Neuronal stem cell (in vitro differentiated cells): Measurements from ENCODE around the gene PIGU.

ENCODE experiments used
- DNase-seq: peaks from one replicate; pipeline ENCODE4 v3.0.0-alpha.2; 2013; ENCODE audit warnings: low spot score
- H2AFZ ChIP-seq: one replicate; pipeline ENCODE4 v1.6.1; 2013; ENCODE audit warnings: mild to moderate bottlenecking, low read length, inconsistent platforms
- H2AK5ac ChIP-seq: 2 replicates; pipeline ENCODE4 v1.6.1; 2013; ENCODE audit warnings: low read depth, mild to moderate bottlenecking, inconsistent platforms, low read length, moderate library complexity, mixed read lengths
- H2BK120ac ChIP-seq: 2 replicates; pipeline ENCODE4 v1.6.1; 2013; ENCODE audit warnings: low read depth, mild to moderate bottlenecking, inconsistent platforms, low read length, moderate library complexity, mixed read lengths
- H2BK12ac ChIP-seq: one replicate; pipeline ENCODE4 v1.6.1; 2013; ENCODE audit warnings: low read length, inconsistent platforms
- H2BK15ac ChIP-seq: 2 replicates; pipeline ENCODE4 v1.6.1; 2013; ENCODE audit warnings: mild to moderate bottlenecking, low read length, inconsistent platforms, mixed read lengths
- H2BK5ac ChIP-seq: one replicate; pipeline ENCODE4 v1.6.1; 2013; ENCODE audit warnings: inconsistent platforms, mild to moderate bottlenecking, low read length, moderate library complexity
- H3K14ac ChIP-seq: one replicate; pipeline ENCODE4 v1.6.1; 2013; ENCODE audit warnings: low read length, inconsistent platforms
- H3K18ac ChIP-seq: 2 replicates; pipeline ENCODE4 v1.6.1; 2013; ENCODE audit warnings: low read length, inconsistent platforms
- H3K23ac ChIP-seq: 2 replicates; pipeline ENCODE4 v1.6.1; 2013; ENCODE audit warnings: low read depth, mild to moderate bottlenecking, mixed read lengths, low read length, inconsistent platforms; ENCODE audit not compliant: poor library complexity
- H3K27ac ChIP-seq: replicated peaks from 3 replicates; pipeline ENCODE4 v1.5.1; 2013; ENCODE audit warnings: low read length, inconsistent platforms
- H3K27me3 ChIP-seq, 3 experiments: 2 replicates each; pipeline ENCODE4 v1.6.1; 2013; ENCODE audit warnings: low read length in 3 of 3, mild to moderate bottlenecking in 2 of 3, inconsistent platforms in 1 of 3, low read depth in 1 of 3, mixed read lengths in 1 of 3, moderate library complexity in 1 of 3; ENCODE audit not compliant: control insufficient read depth in 3 of 3, insufficient read depth in 3 of 3
- H3K36me3 ChIP-seq, 2 donors: replicated peaks in 1 of 2; 2 replicates each; pipeline ENCODE4 v1.6.1; 2013; ENCODE audit warnings: low read length in 2 of 2; ENCODE audit not compliant: control insufficient read depth in 2 of 2, insufficient read depth in 2 of 2
- H3K4ac ChIP-seq: 2 replicates; pipeline ENCODE4 v1.6.1; 2013; ENCODE audit warnings: inconsistent platforms, mild to moderate bottlenecking, low read length, moderate library complexity
- H3K4me1 ChIP-seq, 2 donors: 1 replicate in 1 of 2; 2 replicates in 1 of 2; pipeline ENCODE4 v1.6.1; 2013; ENCODE audit warnings: low read length in 2 of 2, low read depth in 1 of 2; ENCODE audit not compliant: control insufficient read depth in 2 of 2, insufficient read depth in 1 of 2
- H3K4me2 ChIP-seq: one replicate; pipeline ENCODE4 v1.6.1; 2013; ENCODE audit warnings: mild to moderate bottlenecking, low read length, inconsistent platforms; ENCODE audit not compliant: insufficient read depth, poor library complexity, severe bottlenecking
- H3K4me3 ChIP-seq, 2 donors: 2 replicates each; pipeline ENCODE4 v1.5.1; 2013; ENCODE audit warnings: low read length in 2 of 2, mild to moderate bottlenecking in 2 of 2, inconsistent platforms in 1 of 2, moderate library complexity in 1 of 2
- H3K79me1 ChIP-seq: one replicate; pipeline ENCODE4 v1.6.1; 2013; ENCODE audit warnings: low read depth, mild to moderate bottlenecking, inconsistent platforms, low read length, moderate library complexity
- H3K9ac ChIP-seq: one replicate; pipeline ENCODE4 v1.6.1; 2013; ENCODE audit warnings: mild to moderate bottlenecking, low read depth, low read length, inconsistent platforms; ENCODE audit not compliant: poor library complexity
- H3K9me3 ChIP-seq, 2 donors: replicated peaks in 1 of 2; 2 replicates each; pipeline versions ENCODE3 to v1.6.1; 2013; ENCODE audit warnings: low read length in 2 of 2, mild to moderate bottlenecking in 2 of 2, inconsistent platforms in 1 of 2, low read depth in 1 of 2, mixed read lengths in 1 of 2, moderate library complexity in 1 of 2; ENCODE audit not compliant: control insufficient read depth in 2 of 2, insufficient read depth in 1 of 2
- H4K8ac ChIP-seq: one replicate; pipeline ENCODE4 v1.6.1; 2013; ENCODE audit warnings: low read depth, mild to moderate bottlenecking, inconsistent platforms, low read length, moderate library complexity
- H4K91ac ChIP-seq: one replicate; pipeline ENCODE4 v1.6.1; 2013; ENCODE audit warnings: low read length, low read depth, mild to moderate bottlenecking, inconsistent platforms; ENCODE audit not compliant: poor library complexity
- WGBS, 2 donors: extraction: QIAGEN DNeasy Blood & Tissue Kit; methylation state at CpG; one replicate each; pipeline ENCODE4 v1.1.7; 2013; ENCODE audit warnings: missing lambda C conversion rate in 2 of 2, mixed read lengths in 1 of 2; ENCODE audit not compliant: insufficient read length in 2 of 2, insufficient replicate concordance in 1 of 2; ENCODE audit errors: extremely low coverage in 2 of 2; 5-methylcytosine and 5-hydroxymethylcytosine counted together

Gene PIGU

GRCh38 chr20:34709044-34709830, 32.3 kb upstream of the PIGU start:
- Histone ChIP-seq H2AK5ac (no peak overlapping the region), H3K36me3 (peaks cover 7 to 18% of the 10 kb centered on the region in 2 donors), H3K4me3 (peak overlapping the region; percentile 77 to 84), H4K91ac (no peak overlapping the region), H2BK15ac (peak overlapping the region; percentile 66), H3K4ac (no peak overlapping the region), H2BK5ac (peak overlapping the region; percentile 62), H3K27ac (no peak overlapping the region), H3K18ac (peak overlapping the region; percentile 96), H3K79me1 (no peaks in the 10 kb centered on the region), H3K9ac (peak overlapping the region; percentile 82), H2BK120ac (peak overlapping the region; percentile 40), H3K9me3 (peaks cover 0 to 2% of the 10 kb centered on the region in 2 donors), H2AFZ (peak overlapping the region; percentile 100), H3K23ac (peak overlapping the region; percentile 82), H3K4me1 (peaks cover 6 to 7% of the 10 kb centered on the region in 2 donors), H3K4me2 (peak overlapping the region; percentile 87), H3K14ac (peak overlapping the region; percentile 50), H4K8ac (no peak overlapping the region), H2BK12ac (no peak overlapping the region), H3K27me3 (peaks cover 0 to 47% (median 6%) of the 10 kb centered on the region in 3 experiments)
- no CpG with 5 or more reads among the region's 64 CpGs for WGBS, 2 donors
- DNase-seq, result peak; percentile 73

DNA sequence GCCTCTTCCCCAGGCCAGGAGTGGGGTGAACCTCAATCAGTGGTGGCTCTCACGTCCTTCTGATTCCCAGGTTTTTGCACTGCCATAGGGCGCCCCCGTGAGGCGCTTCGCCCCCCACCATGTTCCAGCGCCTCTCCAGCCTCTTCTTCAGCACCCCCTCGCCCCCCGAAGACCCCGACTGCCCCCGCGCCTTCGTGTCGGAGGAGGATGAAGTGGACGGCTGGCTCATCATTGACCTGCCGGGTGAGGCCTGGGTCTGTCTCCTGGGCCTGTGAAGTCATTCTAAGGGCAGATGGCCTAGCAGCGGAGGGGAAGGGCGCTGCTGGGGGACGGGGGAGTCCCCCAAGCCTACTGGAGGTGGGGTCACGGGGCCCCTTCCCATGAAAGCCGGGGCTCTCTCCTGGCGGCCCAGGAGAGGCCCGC, 31.7 kb upstream of the PIGU start:
- Histone ChIP-seq H3K9ac (no peak overlapping the region), H2BK5ac (no peak overlapping the region), H3K23ac (peak overlapping the region; percentile 82), H3K4me1 (peaks cover 6 to 7% of the 10 kb centered on the region in 2 donors), H3K27ac (no peak overlapping the region), H2AK5ac (no peak overlapping the region), H3K79me1 (no peaks in the 10 kb centered on the region), H3K4me3 (peak overlapping the region; percentile 77 to 84), H3K27me3 (peaks cover 0 to 49% (median 6%) of the 10 kb centered on the region in 3 experiments), H2BK12ac (peak overlapping the region; percentile 35), H4K8ac (no peak overlapping the region), H3K4me2 (peak overlapping the region; percentile 87), H3K18ac (peak overlapping the region; percentile 77), H4K91ac (peak overlapping the region; percentile 34), H3K14ac (peak overlapping the region; percentile 50), H3K4ac (no peak overlapping the region), H2AFZ (peak overlapping the region; percentile 100), H3K36me3 (peaks cover 6 to 13% of the 10 kb centered on the region in 2 donors), H3K9me3 (peaks cover 0 to 2% of the 10 kb centered on the region in 2 donors), H2BK15ac (no peak overlapping the region), H2BK120ac (no peak overlapping the region)
- no CpG with 5 or more reads among the region's 22 CpGs for WGBS, 2 donors
- DNase-seq, result peak; percentile 52

GRCh38 chr20:34706912-34707784, 30.3 kb upstream of the PIGU start:
- no peak overlapping the region for H3K27ac ChIP-seq
- H3K36me3 ChIP-seq, result peaks cover 0 to 2% of the 10 kb centered on the region in 2 donors
- H4K91ac ChIP-seq, result no peak overlapping the region
- WGBS, 2 donors, result no CpG with 5 or more reads among the region's 3 CpGs
- H4K8ac ChIP-seq, result no peak overlapping the region
- H2BK120ac ChIP-seq, result no peak overlapping the region
- no peak overlapping the region for H2BK15ac ChIP-seq
- no peak overlapping the region for H2BK12ac ChIP-seq
- H2BK5ac ChIP-seq, result no peak overlapping the region
- no peak overlapping the region for H3K4me3 ChIP-seq
- no peak for DNase-seq
- no peak overlapping the region for H3K4ac ChIP-seq
- no peak overlapping the region for H2AK5ac ChIP-seq
- no peak overlapping the region for H3K9ac ChIP-seq
- no peaks in the 10 kb centered on the region for H3K9me3 ChIP-seq
- no peak overlapping the region for H3K23ac ChIP-seq
- no peak overlapping the region for H2AFZ ChIP-seq
- no peak overlapping the region for H3K4me2 ChIP-seq
- H3K18ac ChIP-seq, result no peak overlapping the region
- H3K27me3 ChIP-seq, result peaks cover 6 to 59% (median 8%) of the 10 kb centered on the region in 3 experiments
- peaks cover 6 to 7% of the 10 kb centered on the region in 2 donors for H3K4me1 ChIP-seq
- no peaks in the 10 kb centered on the region for H3K79me1 ChIP-seq
- no peak overlapping the region for H3K14ac ChIP-seq
